K562 (cell line): ENCODE results near the gene SLC13A3. TPM values are rescaled to one million over a fixed set of nuclear protein-coding genes. Genes with fewer than 3 reads are reported as not detected.

Experiments used
- FOSL1 ChIP-seq: fragments of 200-800 bp; sonication (Bioruptor generic); conservative IDR thresholded peaks from 2 replicates; pipeline ENCODE4 v1.6.1; 2016; ENCODE audit warnings: missing genetic modification characterization, missing compliant biosample characterization
- HINFP ChIP-seq: fragments of 450-650 bp; conservative IDR thresholded peaks from 2 replicates; pipeline ENCODE4 v1.6.1; 2016; ENCODE audit warnings: missing genetic modification characterization, low read depth, mild to moderate bottlenecking, control low read depth, missing compliant biosample characterization
- HNRNPL ChIP-seq: fragments of 200-400 bp; formaldehyde crosslinking; IDR thresholded peaks from 2 replicates; pipeline ENCODE4 v1.6.1; 2017; ENCODE audit warnings: low read depth, mild to moderate bottlenecking, low read length
- NCOA6 ChIP-seq: fragments of 450-650 bp; IDR thresholded peaks from 2 replicates; pipeline ENCODE4 v1.6.1; 2017; ENCODE audit warnings: mild to moderate bottlenecking
- PYGO2 ChIP-seq: fragments of 450-650 bp; IDR thresholded peaks from 2 replicates; pipeline ENCODE4 v1.6.1; 2016; ENCODE audit warnings: mild to moderate bottlenecking, missing genetic modification characterization, moderate library complexity, missing compliant biosample characterization
- SAFB2 ChIP-seq: fragments of 200-400 bp; formaldehyde crosslinking; IDR thresholded peaks from 2 replicates; pipeline ENCODE4 v1.6.1; 2018; ENCODE audit warnings: borderline replicate concordance, low read length, low read depth, moderate library complexity; ENCODE audit not compliant: severe bottlenecking
- ZBTB40 ChIP-seq, 2 experiments: fragments of 450-650 bp in 1 of 2; sonication (generic) in 1 of 2; formaldehyde crosslinking in 1 of 2; IDR thresholded peaks; 2 replicates each; pipeline versions ENCODE4 v1.7.1 to v1.9.0; 2016 to 2022; ENCODE audit warnings: inconsistent platforms in 1 of 2, mild to moderate bottlenecking in 1 of 2, missing genetic modification reagents in 1 of 2
- ZNF124 ChIP-seq: sonication (generic); formaldehyde crosslinking; IDR thresholded peaks from 2 replicates; pipeline ENCODE4 v1.8.1; 2022; ENCODE audit warnings: missing genetic modification reagents
- ZNF175 ChIP-seq: fragments of 200-800 bp; sonication (Bioruptor generic); IDR thresholded peaks from 2 replicates; pipeline ENCODE4 v1.6.1; 2016; ENCODE audit warnings: low read depth, mild to moderate bottlenecking, missing genetic modification characterization, missing compliant biosample characterization
- polyA plus RNA-seq, 8 experiments: library from polyadenylated mRNA; depleted of rRNA in 4 of 8; stranded (reverse) in 5 of 8; unstranded in 3 of 8; fragments of >200 nt; fragmentation: Nextera tagmentation in 2 of 8; fragmentation: Illumina TruSeq in 1 of 8; extraction: Ambion mirVana in 2 of 8; extraction: Trizol in 1 of 8; gene quantifications; 2 replicates each; pipeline versions ENCODE4 v1.2.1 to v1.2.3, GENCODE V29; 2011 to 2014; ENCODE audit warnings: inconsistent platforms in 1 of 8, missing spikeins in 1 of 8
- total RNA-seq, 7 experiments: library from RNA; depleted of rRNA in 6 of 7; stranded (reverse); fragments of >200 nt in 6 of 7; fragmentation: Illumina TruSeq in 2 of 7; extraction: Trizol in 2 of 7; gene quantifications; 2 replicates each; pipeline versions ENCODE4 v1.2.1 to v1.2.3, GENCODE V29; 2011 to 2021; ENCODE audit warnings: low replicate concordance in 1 of 7

Gene SLC13A3
- total and polyA plus RNA-seq, 9 of the 15 experiments (the other 6 are each of a cell fraction or from before 2014, with no cell fraction given): 5.5 to 16.4 (median 8.5) TPM

GRCh38 chr20:46670228-46670584 lies 18.9 kb upstream of the SLC13A3 start (continued):
- no peak for TF ChIP-seq FOSL1 (tag)
- no peak for TF ChIP-seq ZNF175 (CRISPR knock-in tag)
- no peak for TF ChIP-seq HNRNPL
- no peak for TF ChIP-seq ZBTB40 (IDR thresholded peaks at IDR 0.05)
- TF ChIP-seq ZBTB40 (CRISPR knock-in tag; IDR thresholded peaks at IDR 0.05): no peak
- TF ChIP-seq SAFB2: no peak
- TF ChIP-seq ZNF124 (CRISPR knock-in tag): no peak
- TF ChIP-seq PYGO2 (tag): no peak
- TF ChIP-seq HINFP (tag): no peak
- TF ChIP-seq NCOA6: no peak
- TF ChIP-seq, all 486 proteins: peak for 0
